Activated CD8-positive, alpha-beta memory T cell treated with anti-CD3 and anti-CD28 coated beads for 36 hours (primary cell): ENCODE data around the gene PPBP. TPM values are rescaled to one million over a fixed set of nuclear protein-coding genes. Genes with fewer than 3 reads are reported as not detected.
"Not testable (repeated sequence)": the region's sequence is repeated elsewhere in the genome, so short reads cannot be mapped to it uniquely, and the experiment has no call there.

Source experiments
- CTCF ChIA-PET: fragments of 350-600 bp; sonication (Branson Sonifier 250); formaldehyde crosslinking; loops from one replicate; lab custom pipeline; 2021; ENCODE audit warnings: antibody characterized with exemption; lab: Charles Lee
- POLR2A ChIA-PET: fragments of 350-600 bp; sonication (Branson Sonifier 250); formaldehyde crosslinking; loops from one replicate; lab custom pipeline; 2021; ENCODE audit warnings: antibody characterized with exemption; lab: Charles Lee
- total RNA-seq, 2 experiments: library from RNA; stranded (reverse); gene quantifications; one replicate each; pipeline ENCODE4 v1.2.3, GENCODE V29; 2021

Gene PPBP
- total RNA-seq, 2 experiments from 2014 or later = not detected

GRCh38 chr4:73998040-73999011, 10.3 kb upstream of the PPBP start, which contains the start of gene CXCL5:
Gene CXCL5, minus strand, starts transcription at chr4:73998677. Its CDS starts 96 bp downstream, at chr4:73998581.
- POLR2A ChIA-PET = no interaction called here
- CTCF ChIA-PET = no interaction called here

DNA sequence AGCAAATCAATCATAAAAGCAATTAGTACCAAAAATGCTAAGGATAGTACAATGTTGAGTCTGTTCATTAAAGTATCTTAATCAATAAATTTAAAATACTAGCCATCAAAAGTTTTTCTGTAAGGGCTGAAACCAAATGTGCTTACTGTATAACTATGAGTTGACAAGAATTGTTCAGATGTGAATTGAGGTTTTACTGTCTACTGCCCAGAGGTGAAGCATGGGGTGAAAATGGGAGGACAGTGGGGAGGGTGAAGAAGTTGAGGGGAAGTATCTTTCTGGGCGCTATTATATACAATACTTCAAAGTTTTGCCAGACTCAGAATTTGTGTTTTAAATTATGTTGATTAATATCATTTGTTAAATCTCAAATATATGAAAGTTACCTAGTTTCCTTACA, 4.1 kb upstream of the PPBP start:
- ChIA-PET POLR2A (no interaction called here), CTCF (no interaction called here)

GRCh38 chr4:73991742-73992000, 3.7 kb upstream of the PPBP start:
- POLR2A ChIA-PET = no interaction called here
- CTCF ChIA-PET = no interaction called here

- CTCF ChIA-PET = no interaction called here
- POLR2A ChIA-PET = no interaction called here
Measured at GRCh38 chr4:73990988-73991741, 3.2 kb upstream of the PPBP start.

GRCh38 chr4:73989928-73990327, 1.9 kb upstream of the PPBP start:
- POLR2A ChIA-PET = no interaction called here
- CTCF ChIA-PET = no interaction called here

- POLR2A ChIA-PET = no interaction called here
- CTCF ChIA-PET = no interaction called here
Measured at GRCh38 chr4:73989031-73989430, 1.0 kb upstream of the PPBP start.

GRCh38 chr4:73985528-73985852, 2.5 kb downstream of the PPBP start:
- ChIA-PET POLR2A (no interaction called here), CTCF (no interaction called here)

DNA sequence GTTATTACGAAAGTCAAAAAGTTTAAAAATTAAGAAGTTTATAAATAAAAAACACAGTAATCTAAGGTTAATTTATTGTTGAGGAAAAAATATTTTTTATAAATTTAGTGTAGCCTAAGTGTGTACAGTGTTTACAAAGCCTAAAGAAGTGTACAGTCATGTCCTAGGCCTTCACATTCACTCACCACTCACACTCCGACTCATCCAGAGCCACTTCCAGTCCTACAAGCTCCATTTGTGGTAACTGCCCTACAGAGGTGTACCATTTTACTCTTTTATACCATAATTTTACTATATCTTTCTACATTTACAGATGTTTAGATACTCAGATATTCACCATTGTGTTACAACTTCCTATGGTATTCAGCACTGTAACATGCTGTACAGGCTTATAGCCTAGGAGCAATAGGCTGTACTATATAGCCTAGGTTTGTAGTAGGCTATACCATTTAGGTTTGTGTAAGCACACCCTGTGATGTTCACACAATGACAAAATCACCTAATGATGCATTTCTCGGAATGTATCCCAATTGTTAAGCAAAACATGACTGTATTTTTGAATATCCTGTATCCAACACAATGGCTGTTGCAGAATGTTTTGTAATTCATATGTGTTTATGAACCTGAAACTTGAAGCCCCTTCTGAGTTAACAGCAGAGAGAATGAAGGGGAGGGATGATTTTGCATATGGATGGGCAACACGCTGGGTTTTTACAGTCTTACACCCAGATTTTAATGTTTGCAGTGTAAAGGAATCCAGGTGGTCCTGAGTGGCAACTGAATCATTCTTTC, 3.1 kb downstream of the PPBP start:
- ChIA-PET CTCF (no interaction called here), POLR2A (no interaction called here)

GRCh38 chr4:73981175-73981574, 6.8 kb downstream of the PPBP start:
- CTCF ChIA-PET = not testable (repeated sequence)

GRCh38 chr4:73979407-73979957, 8.5 kb downstream of the PPBP start:
- POLR2A ChIA-PET = no interaction called here
- CTCF ChIA-PET = no interaction called here

More at GRCh38 chr4:73981175-73981574, 6.8 kb downstream of the PPBP start:
- POLR2A ChIA-PET = not testable (repeated sequence)

GRCh38 chr4:73978886-73979285, 9.1 kb downstream of the PPBP start:
- ChIA-PET POLR2A (no interaction called here), CTCF (no interaction called here)

DNA sequence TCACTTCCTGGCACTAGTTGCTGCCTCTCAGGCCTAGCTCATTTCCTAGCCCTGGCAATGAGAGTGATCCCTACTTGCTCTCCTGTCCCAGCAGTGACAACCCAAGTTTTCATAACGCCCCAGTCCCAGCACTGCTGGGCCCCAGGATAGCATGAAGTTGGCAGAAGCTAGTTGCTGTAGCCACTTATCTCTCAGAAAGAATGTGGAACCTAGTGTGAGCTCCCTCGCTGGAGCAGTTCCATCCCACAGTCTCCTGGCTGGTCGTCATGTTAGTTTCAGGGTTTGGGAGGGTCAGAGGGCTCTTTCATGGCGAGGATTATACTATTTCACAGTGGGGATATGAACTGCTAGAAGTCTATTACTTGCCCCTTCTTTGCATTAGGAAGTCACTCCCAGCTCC, 11.3 kb downstream of the PPBP start:
- POLR2A ChIA-PET = no interaction called here
- CTCF ChIA-PET = no interaction called here

- ChIA-PET POLR2A (no interaction called here), CTCF (no interaction called here)
Measured at GRCh38 chr4:73976217-73976616, 11.8 kb downstream of the PPBP start.

GRCh38 chr4:73974352-73974751, 13.6 kb downstream of the PPBP start:
- POLR2A ChIA-PET = no interaction called here
- CTCF ChIA-PET = no interaction called here

DNA sequence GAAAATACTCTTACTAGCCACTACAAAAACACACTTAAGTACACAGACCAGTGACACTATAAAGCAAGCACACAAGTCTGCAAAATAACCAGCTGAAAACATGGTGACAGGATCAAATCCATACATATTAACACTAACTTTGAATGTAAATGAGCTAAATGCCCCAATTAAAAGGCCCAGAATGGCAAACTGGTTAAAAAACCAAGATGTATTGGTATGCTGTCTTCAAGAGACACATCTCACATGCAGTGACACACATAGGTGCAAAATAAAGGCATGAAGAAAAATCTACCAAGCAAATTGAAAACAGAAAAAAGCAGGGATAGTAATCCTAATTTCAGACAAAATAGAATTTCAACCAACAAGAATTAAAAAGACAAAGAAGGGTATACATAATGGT, 17.0 kb downstream of the PPBP start:
- CTCF ChIA-PET = no interaction called here
- POLR2A ChIA-PET = no interaction called here

DNA sequence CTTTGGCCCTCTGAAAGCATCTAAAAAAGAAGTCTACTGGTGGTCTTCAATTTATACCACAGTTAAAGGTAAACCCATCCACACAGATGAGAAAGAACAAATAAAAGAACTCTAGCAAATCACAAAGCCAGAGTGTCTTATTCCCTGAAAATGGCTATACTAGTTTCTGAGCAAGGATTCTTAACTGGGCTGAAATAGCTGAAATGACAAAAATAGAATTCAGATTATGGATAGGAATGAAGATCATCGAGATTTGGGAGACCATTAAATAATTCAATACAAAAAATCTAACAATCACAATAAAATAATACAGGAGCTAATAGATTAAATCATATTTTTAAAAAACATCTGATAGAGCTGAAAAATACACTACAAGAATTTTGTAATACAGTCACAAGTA, 18.0 kb downstream of the PPBP start:
- ChIA-PET CTCF (no interaction called here), POLR2A (no interaction called here)

- CTCF ChIA-PET = no interaction called here
- POLR2A ChIA-PET = no interaction called here
Measured at GRCh38 chr4:73967866-73968265, 20.1 kb downstream of the PPBP start.

DNA sequence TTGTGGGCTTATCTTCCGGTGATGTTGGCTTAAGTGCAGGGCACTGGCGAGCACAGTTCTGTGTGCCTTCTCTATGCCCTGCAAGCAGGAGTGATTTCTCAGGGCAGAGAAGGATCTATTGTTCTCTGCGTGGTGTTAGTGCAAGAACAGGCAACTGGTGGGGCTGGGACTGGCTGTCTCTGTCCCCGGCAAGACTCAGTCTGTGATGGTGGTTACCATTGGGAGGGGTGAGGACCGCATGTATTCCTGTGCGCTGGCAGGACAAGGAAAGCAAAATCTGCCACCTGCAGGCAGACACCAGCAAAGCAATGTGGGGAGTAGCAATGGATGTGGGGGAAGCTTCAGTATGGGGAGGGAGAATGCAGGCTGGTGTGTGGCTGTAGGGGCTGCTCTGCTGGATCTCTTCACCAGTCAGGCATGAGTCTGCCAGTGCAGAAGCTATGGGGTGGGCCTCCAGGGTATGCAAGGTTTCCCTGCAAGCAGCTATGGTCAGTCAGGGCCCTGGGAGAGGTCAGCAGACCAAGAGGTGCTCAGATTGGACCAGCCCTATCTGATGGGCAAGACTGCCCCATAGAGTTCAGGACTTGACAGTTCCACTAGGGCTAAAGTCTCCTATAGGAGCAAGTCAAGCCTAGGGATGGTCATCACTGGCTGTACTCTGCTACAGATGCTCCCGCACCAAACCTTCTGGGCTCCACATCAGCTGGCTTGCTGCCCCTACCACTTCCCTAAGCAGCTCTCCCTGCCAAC, 23.0 kb downstream of the PPBP start:
- POLR2A ChIA-PET = no interaction called here
- CTCF ChIA-PET = no interaction called here

DNA sequence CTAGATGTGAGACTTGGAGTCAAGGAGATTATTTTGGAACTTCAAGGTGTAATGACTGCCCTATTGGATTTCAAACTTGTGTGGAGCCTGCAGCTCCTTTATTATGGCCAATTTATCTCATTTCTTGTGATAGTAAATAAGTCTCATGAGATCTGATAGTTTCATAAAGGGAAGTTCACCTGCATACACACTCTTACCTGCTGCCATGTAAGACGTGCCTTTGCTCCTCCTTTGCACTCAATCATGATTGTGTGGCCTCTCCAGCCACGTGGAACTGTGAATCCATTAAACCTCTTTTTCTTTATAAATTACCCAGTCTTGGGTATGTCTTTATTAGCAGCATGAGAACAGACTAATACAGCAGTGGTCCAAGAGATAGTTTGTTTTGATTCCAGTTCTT, 25.3 kb downstream of the PPBP start:
- CTCF ChIA-PET = no interaction called here
- POLR2A ChIA-PET = no interaction called here
